GM12874 (cell line): Measurements from ENCODE around the gene AP3S2.

ENCODE experiments used
- CTCF ChIP-seq: IDR thresholded peaks from 2 replicates; pipeline ENCODE4 v1.5.1; 2011; ENCODE audit warnings: low read depth, mild to moderate bottlenecking, control low read depth, low read length, moderate library complexity; ENCODE audit not compliant: insufficient read depth

Gene AP3S2

GRCh38 chr15:89870688-89871288 is 23.0 kb downstream of the AP3S2 start:
- no peak for TF ChIP-seq CTCF

GRCh38 chr15:89870006-89870405 is 23.8 kb downstream of the AP3S2 start:
- TF ChIP-seq CTCF, result no peak

- no peak for TF ChIP-seq CTCF
Measured at GRCh38 chr15:89864958-89865739, 28.6 kb downstream of the AP3S2 start.

- TF ChIP-seq CTCF, result no peak
Measured at GRCh38 chr15:89863918-89864317, 29.9 kb downstream of the AP3S2 start.

GRCh38 chr15:89860891-89861290 is 32.9 kb downstream of the AP3S2 start:
- TF ChIP-seq CTCF, result no peak

GRCh38 chr15:89860431-89860830 is 33.4 kb downstream of the AP3S2 start:
- TF ChIP-seq CTCF, result no peak

GRCh38 chr15:89858661-89859458 is 34.9 kb downstream of the AP3S2 start:
- TF ChIP-seq CTCF, result no peak
